Right lung (tissue), 10 donors: ENCODE data around the gene DNAL1. TPM values are rescaled to one million over a fixed set of nuclear protein-coding genes. Genes with fewer than 3 reads are reported as not detected.

Experiments used
- DNase-seq, 2 donors: peaks; one replicate each; pipeline ENCODE4 v3.0.0-alpha.2; 2013
- long read RNA-seq, 8 donors: transcript quantifications; one replicate each; lab custom pipeline, GENCODE V29; 2026
- polyA plus RNA-seq, 5 donors: library from polyadenylated mRNA; unstranded; fragments of 120-200 nt; gene quantifications; one replicate each; pipeline versions ENCODE4 v1.2.1 to v1.2.3, GENCODE V29; 2013; ENCODE audit warnings: inconsistent platforms in 1 of 5, low replicate concordance in 1 of 5; ENCODE audit not compliant: insufficient read length in 5 of 5, insufficient read depth in 1 of 5

Gene DNAL1, protein sequence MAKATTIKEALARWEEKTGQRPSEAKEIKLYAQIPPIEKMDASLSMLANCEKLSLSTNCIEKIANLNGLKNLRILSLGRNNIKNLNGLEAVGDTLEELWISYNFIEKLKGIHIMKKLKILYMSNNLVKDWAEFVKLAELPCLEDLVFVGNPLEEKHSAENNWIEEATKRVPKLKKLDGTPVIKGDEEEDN
- polyA plus RNA-seq, result 10 to 100 TPM; 11.8 to 24.9 (median 19.0) TPM
- long read RNA-seq, donor 1, full-length matches to known transcripts, result 2 of 12 reads
- long read RNA-seq, donor 1, partial matches to known transcripts, result 10 of 12 reads
- long read RNA-seq, donor 1, other reads (novel, unspliced or antisense), result 0 of 12 reads
- long read RNA-seq, donor 2, full-length matches to known transcripts, result 1 of 1 reads
- long read RNA-seq, donor 2, partial matches to known transcripts, result 0 of 1 reads
- long read RNA-seq, donor 2, other reads (novel, unspliced or antisense), result 0 of 1 reads
- long read RNA-seq, donor 3, full-length matches to known transcripts, result 2 of 2 reads
- long read RNA-seq, donor 3, partial matches to known transcripts, result 0 of 2 reads
- long read RNA-seq, donor 3, other reads (novel, unspliced or antisense), result 0 of 2 reads
- long read RNA-seq, donor 4, full-length matches to known transcripts, result 4 of 4 reads
- long read RNA-seq, donor 4, partial matches to known transcripts, result 0 of 4 reads
- long read RNA-seq, donor 4, other reads (novel, unspliced or antisense), result 0 of 4 reads
- long read RNA-seq, donor 5, partial matches to known transcripts, result 0 of 1 reads
- long read RNA-seq, donor 5, other reads (novel, unspliced or antisense), result 0 of 1 reads
- long read RNA-seq, donor 6, full-length matches to known transcripts, result 5 of 5 reads
- long read RNA-seq, donor 6, partial matches to known transcripts, result 0 of 5 reads
- long read RNA-seq, donor 6, other reads (novel, unspliced or antisense), result 0 of 5 reads
- long read RNA-seq, donor 7, full-length matches to known transcripts, result 3 of 3 reads
- long read RNA-seq, donor 7, partial matches to known transcripts, result 0 of 3 reads
- long read RNA-seq, donor 7, other reads (novel, unspliced or antisense), result 0 of 3 reads
- long read RNA-seq, donor 8, result 0 reads

DNA sequence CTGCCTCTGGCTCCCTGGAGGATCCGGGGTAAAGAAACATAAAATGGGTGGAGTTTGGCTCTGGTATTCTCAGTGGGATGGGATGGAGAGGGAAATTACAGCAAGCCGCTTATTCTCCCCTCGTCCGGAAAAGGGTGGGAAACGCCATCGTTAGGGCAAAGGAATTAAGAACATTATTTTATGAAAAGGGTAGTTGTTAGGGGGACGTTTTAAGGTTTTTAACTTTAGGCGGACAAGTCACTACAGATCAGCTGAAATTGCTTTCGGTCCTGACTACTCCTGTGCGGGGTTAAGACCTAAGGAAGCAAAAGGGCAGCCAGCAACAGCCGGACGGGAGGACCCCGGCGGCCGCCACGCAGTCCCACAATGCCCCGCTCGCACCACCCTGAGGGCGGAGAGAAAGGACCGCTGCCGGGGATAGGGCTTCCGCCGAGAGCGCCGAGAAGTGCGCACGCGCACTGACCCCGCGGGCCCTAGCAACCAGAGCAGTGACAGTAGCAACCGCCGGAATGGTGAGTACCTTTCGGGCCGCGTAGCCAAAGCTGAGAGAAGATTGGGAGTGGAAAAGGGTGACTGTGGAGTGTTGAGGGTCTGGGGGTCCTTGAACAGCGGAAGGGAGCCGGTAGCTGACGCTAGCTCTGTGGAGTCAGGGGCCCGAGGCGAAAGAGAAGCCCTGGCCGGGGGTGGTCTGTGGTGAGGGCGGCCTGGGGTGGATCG lies at the start of gene DNAL1:
TSS of gene DNAL1 (plus strand) at position 456 of the 717 bp plus-strand sequence. CDS start at position 510, 54 bp downstream.
- DNase-seq, result peak; percentile 92 to 93

DNA sequence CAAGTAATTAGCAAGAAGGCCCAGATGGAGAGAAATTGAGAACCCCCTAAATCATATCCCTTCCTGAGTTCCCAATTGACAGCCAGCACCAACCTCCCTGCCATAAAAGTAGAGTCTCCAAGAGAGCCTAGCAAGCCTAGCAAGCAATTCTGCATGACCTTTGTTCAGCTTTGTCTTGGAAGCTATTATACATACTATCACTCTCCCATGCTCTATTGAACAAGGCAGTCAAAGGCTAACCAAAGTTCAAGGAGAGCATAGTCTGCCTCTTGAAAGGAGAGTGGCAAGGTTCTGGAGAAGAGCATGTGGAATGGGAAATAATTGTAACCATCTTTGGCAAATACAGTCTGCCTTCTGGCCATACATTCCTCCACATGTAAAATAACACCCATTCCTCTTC lies 45.3 kb upstream of the DNAL1 start:
- DNase-seq, result no peak

DNA sequence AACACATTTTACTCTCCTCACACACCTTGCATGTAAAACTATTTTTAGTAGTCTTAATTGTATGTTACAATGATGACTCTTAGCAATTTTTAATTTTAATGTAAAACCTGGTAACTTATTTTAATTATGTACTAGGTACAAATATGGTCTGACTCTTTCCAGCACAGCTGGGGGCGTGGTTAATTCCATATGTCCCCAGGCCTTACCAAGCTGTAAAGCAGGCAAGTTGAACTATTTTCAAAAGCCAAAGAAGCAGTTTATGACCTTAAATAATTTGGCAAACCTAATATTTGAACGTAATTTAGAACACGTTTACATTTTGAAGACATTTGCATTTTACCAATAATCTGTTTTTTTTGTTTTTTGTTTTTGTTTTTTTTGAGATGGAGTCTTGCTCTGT lies 41.8 kb upstream of the DNAL1 start:
- DNase-seq, result no peak

- DNase-seq, result no peak
Observed at GRCh38 chr14:73606271-73606670, 38.5 kb upstream of the DNAL1 start.

DNA sequence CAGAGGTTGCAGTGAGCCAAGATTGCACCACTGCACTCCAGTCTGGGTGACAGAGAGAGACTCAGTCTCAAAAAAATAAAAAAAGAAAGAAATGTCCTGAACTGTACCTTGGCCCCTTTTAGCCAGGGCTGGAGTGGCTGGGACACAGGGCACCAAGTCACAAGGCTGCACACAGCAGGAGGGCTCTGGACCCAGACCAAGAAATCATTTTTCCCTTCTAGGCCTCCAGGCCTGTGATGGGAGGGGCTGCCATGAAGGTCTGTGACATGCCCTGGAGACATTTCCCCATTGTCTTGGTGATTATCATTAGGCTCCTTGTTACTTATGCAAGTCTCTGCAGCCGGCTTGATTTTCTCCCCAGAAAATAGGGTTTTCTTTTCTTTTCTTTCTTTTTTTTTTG lies 37.5 kb upstream of the DNAL1 start:
- DNase-seq, result no peak

GRCh38 chr14:73610687-73611086 lies 34.1 kb upstream of the DNAL1 start:
- DNase-seq, result no peak

- peak; percentile 68 to 78 for DNase-seq
Observed at GRCh38 chr14:73612339-73613045, 32.3 kb upstream of the DNAL1 start, which contains the start of gene ACOT6. Gene ACOT6 (plus strand): TSS chr14:73612517. CDS start chr14:73612572, 55 bp downstream.

GRCh38 chr14:73613046-73613383 lies 31.8 kb upstream of the DNAL1 start:
- no peak for DNase-seq

- no peak for DNase-seq
Observed at GRCh38 chr14:73613419-73613963, 31.3 kb upstream of the DNAL1 start.

DNA sequence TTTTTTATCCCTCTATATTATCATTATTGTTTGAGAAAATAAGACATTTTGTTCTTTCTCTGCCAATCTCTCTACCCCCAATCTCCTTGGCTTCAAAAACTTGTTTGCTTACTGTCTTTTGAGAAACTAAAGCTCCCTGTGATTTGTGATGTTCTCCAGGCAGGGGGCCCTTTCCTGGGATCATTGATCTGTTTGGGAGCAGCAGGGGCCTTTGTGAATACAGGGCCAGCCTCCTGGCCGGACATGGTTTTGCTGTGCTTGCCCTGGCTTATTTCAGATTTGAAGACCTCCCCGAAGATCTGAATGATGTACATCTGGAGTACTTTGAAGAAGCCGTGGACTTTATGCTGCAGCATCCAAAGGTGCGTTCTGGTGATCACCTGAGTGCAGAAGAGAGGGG lies 28.0 kb upstream of the DNAL1 start:
- no peak for DNase-seq

DNA sequence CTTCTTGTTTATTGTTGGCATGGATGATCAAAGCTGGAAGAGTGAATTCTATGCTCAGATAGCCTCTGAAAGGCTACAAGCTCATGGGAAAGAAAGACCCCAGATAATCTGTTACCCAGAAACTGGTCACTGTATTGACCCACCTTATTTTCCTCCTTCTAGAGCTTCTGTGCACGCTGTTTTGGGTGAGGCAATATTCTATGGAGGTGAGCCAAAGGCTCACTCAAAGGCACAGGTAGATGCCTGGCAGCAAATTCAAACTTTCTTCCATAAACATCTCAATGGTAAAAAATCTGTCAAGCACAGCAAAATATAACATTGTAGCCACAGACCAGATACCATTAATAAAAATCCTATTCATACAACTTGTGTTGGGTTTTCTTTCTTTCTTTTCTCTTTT lies 25.3 kb upstream of the DNAL1 start:
- DNase-seq, result no peak

GRCh38 chr14:73620268-73620667 lies 24.5 kb upstream of the DNAL1 start:
- DNase-seq, result no peak

GRCh38 chr14:73623504-73624054 lies 21.2 kb upstream of the DNAL1 start:
- DNase-seq, result no peak

- DNase-seq, result no peak
Observed at GRCh38 chr14:73625706-73626105, 19.1 kb upstream of the DNAL1 start.

DNA sequence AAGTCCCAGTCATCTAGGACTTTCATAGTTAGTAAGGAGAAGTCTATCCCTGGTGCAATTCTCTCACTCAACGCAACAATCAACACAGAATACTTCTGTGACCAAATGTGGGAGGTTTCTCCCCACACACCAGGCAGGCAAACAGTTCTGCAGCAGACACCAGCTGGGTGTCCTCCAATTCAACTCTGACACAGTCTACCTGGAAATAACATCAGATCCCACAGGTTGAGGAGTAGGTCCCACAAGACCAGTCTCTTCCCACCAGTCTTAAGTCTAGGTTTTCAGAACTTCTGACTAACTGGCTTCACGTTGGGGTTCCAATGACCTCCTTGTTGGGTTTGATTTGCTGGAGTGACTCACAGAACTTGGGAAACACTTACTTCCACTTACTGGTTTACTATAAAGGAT lies 17.6 kb upstream of the DNAL1 start:
- no peak for DNase-seq

DNA sequence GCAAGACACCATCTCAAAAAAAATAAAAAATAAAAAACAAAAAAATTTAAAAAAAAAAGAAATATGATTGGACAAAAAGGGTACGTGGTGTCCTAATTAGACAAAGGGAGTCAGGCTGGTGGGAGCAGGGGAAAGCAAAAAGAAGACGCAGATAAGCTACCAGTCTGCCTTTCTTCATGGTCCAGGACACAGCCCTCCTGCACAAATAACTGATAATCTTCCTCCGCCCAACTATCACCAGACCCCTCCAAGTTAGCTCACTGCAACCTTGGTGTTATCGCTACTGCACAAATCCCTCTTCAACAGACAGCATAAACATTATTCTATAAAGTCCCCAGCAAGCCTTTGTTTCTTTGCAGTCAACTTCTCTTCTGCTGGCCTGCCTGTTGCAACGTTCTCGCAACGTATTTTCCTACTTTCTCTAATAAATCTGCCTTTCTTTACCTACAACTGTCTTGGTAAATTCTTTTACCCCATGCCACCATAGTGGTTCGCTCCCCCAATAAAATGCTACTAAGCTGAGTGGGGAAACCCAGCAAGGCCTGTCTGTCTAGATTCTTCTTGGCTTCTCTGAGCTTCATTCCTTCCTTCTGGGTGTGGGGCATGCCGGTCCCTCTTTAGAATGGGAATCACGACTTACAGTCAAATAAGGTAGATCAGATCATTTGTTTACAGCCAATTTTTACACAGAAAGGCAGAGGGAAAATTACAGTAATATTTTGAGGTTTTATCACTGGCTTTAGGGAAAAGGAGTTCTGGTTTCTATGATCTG lies 14.6 kb upstream of the DNAL1 start:
- no peak for DNase-seq

DNA sequence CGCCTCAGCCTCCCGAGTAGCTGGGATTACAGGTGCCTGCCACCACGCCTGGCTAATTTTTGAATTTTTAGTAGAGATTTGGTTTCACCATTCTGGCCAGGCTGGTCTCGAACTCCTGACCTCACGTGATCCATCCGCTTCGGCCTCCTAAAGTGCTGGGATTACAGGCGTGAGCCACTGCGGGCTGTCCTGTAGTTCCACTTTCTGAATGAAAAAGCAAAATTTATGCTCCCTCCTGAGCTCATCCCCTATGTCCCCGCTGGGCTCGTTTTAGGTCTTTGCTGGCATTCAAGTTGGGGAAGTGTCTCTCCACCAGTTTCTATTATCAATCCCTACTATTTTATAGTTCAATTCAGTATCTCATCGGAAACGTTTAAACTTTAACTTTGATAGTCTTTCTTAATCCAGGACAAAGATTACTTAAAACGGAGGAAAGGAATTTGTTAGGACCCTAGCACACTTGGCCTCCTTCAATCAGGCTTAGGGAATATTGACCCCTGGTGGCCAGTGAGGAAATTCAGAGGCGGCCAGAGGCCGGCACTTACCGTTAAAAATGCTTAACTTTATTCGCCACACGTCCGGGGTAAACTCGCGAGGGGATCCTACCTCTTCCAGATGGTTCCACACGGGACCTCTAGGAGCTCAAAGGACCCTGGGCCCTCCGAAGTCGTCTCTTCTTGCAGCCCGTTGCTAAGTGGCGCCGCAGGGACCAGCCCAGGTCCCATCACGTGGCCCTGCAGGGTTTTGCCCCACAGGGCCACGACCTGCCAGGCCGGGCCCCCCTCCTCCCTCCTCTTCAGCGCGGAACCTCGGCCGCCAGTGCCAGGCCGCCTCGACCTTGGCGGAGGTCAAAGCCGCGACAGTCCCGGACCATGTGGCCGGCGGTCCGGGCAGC lies 11.4 kb upstream of the DNAL1 start:
- peak; percentile 49 to 61 for DNase-seq
